HuH-7 (cell line): Measurements from ENCODE around the gene MAP1LC3B2.

Source experiments
- DNase-seq: peaks from one replicate; pipeline ENCODE4 v3.0.0; 2011; ENCODE audit warnings: low spot score

The MAP1LC3B2 gene

DNA sequence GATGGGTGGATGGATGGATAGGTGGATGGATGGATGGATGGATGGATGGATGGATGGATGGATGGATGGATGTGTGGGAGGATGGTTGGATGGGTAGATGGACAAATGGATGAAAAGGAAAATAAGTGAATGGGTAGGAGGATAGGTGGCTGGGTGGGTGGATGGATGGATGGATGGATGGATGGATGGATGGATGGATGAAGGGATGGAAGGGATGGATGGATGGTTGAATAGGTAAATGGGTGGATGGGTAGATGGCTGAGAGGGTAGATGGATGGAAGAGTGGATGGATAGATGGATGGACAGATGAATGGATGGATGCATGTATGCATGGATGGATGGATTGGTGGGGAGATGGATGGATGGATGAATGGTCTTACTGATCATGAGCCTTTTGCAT, 36.5 kb downstream of the MAP1LC3B2 start:
- DNase-seq = no peak

DNA sequence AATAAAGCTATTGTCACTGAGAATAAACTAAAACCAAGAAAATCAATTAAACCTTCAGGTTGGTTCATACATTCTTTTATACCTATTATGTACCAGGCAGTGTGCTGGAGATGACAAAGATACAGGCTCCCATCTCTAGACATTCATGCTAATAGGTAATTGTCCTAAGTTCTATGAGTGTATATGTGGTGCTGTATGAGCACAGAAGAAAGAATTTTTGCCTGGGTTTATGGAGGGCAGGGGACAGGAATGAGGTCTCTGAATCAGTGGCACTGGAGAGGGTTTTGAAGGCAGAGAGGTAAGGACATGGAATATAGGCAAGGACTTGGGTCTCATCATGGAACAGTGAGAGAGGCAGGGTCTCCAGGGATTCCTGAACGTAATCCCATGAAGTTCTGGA, 38.7 kb downstream of the MAP1LC3B2 start:
- DNase-seq = no peak

DNA sequence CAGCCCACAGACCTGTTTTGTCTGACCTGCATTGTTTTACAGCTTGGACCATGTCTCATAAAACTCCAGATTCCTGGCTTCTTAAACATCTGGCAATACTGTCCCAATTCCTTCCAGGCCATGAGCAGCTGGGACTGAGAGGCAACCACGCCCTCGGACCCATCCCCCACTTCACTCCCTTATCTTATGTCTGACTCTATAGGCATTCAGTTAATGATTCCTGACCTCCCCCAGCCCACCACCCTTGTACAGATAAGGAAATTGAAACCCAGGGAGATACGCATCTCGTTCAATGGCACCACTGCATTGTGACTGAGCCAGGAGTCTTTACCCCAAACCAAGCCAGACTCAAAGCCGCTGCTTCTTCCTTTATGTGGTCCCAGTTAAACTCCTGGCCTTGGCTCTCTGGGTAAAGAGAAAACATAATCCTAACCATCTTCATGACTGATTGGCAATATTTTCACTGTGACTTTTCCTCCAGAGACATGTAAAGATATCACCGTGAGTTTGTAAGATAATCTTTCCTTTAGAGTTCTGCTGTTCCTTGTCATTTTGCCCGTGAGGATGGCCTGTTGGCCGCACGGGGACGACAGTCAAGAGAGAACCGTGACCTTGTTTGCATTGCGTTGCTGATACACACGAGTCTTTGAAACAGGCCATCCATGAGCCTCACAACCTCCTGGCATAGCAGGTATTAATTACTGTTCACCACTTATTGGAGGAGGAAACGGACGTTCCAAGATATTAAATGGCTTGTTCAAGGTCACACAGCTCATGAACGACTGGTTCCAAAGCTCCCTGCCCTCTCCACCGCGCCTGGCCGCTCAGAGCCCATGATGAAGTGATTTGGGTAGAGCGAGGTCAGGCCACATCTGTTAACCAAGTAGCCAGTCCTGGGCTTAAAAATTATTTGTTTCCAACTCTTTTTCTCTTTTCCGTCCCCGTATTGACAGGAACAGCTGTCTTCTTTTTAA, 39.4 kb downstream of the MAP1LC3B2 start:
- DNase-seq = no peak

DNA sequence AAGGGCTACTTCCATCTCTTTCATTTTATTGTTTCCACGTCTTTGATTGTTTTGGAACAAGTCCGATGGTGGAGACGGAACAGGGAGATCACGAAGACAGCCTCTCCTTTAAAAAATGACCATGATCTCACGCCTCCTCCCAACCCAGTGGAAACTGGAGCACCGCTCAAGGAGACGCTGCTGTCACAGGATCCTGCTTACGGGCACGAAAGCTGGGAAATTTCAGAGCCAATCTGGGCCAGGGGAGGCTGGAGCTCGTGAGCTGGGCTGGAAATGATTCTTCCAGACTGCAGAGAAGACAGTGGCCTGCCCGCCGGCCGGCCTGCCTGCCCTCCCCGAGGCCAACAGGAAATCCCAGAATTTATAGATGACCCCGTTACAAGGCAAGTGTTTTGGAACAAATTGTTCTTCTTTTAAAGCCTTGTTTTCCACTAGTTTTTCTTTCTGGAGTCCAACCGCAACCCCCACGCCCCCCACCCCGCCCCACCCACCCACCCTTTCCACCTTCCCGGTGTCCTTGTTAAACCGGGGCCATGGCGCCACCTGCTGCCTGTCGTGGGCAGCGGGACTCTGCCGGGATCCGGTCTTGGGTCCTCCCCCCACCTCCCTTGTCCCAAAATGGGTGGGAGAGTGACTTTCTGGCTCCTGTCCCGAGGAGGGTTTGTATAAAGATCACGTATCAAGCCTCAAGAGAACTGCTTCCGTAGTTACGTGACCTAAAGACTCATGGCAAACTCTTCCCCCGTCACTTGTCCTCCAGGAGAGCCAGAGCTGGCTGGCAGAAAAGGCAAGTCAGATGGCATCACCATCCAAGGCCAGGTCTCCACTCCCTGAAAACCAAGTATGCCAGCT, 40.3 kb downstream of the MAP1LC3B2 start:
- DNase-seq = no peak

DNA sequence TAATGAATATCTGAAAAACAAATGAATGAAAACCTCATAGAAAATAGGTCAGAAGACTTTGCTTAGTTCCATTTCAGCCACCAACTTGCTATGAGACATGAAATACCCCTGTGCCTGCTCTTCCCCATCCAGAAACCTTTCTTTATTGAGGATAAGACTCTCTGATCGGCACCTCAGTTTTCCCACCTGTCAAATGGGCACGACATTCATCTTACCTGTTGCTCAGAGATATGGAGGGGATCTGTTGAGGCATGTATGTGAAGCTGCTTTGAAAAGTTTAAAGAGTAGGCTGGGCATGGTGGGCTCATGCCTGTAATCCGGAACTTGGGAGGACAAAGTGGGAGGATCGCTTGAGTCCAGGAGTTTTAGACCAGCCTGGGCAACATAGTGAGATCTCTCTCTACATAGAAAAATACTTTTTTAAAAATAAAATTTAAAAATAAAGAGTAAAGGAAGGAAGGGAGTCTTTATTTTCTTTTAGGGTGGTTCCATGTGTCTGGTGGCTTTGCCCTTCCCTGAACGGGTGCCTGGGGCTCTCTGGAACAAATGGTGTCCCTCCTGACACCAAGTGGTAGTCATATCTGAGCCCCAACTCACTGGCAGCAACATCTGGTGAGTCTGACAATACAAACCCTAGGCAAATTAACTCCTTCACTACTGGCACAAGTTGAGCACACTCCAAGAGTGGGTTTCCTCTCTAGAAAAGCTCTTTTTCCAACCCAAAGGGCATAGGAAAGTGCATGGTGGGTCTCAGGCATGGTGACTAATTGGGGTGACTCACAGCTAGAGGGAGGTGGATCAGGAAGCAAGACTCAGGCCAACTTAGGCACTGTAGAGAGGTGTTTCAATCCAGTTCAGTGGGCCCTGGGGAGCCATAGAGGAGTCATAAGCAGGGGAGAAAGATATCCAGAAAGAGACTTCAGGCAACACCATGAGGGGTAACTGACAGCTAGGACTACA, 42.1 kb downstream of the MAP1LC3B2 start:
- DNase-seq = no peak

DNA sequence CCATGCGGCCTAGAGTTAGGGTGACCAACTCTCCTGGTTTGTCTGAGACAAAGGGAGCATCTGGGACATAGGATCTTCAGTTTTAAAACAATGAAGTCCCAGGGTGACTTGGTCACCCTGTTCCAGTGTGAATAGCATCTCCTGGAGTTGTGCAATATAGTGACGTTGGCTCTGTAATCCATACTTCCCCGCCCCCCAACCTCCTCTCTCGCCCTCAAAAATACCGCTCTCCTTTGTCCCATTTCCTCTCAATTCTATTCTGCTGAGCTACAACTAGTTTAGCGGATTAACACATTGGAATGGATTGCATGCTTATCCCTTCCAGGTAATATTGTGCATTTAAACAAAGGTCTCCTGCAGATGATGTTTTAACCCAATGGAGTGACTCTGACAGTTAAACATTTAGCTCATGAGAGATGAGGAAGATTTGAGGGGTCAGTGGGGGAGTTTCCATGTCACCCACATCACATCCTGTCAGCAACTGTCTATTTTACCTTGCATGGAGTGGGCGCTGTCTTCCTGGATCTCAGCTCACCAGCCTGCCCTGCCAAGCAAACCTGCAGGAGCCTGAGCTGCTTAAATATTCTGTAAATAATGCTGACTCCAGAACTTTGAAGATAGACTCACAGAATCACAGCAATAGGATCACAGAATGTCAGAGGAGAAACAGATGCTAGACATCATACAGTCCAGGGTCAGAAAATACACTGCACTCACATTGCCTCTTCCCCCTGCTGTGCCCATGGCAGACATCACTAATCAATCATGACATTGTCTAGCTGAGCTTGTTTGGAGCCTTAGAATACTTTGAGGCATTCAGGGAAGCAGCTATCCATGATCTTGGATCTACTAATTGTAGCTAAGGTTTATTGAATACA, 43.0 kb downstream of the MAP1LC3B2 start:
- DNase-seq = no peak

DNA sequence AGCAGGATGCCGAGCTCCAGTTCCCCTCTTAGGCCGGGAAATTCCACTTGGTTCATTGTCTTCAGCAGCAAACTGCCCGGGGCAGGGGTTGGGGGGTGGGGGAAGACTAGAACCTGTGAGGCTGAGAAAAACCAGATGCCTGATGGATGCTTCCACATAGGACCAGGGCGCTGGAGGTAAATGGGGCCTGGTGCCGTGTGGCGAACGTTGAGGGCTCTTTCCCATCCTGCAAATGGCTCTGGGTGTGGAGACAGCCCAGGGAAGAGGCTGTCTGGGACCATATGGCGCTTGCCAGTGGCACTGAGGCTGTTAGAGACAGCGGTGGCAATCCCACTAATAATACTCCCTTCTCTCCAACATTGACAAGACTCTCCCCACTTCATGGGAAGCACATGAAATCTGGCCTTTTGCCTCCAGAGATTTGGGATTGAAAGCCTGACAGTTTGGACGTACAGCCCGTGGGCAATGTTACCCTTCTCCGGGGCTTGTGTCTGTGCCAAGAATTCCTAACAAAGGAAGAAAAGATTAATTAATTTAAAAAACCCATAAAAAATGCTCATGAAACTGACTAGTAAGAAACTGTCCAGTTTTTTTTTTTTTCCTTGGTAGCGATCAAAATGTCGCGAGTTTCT, 44.5 kb downstream of the MAP1LC3B2 start:
- DNase-seq = no peak

DNA sequence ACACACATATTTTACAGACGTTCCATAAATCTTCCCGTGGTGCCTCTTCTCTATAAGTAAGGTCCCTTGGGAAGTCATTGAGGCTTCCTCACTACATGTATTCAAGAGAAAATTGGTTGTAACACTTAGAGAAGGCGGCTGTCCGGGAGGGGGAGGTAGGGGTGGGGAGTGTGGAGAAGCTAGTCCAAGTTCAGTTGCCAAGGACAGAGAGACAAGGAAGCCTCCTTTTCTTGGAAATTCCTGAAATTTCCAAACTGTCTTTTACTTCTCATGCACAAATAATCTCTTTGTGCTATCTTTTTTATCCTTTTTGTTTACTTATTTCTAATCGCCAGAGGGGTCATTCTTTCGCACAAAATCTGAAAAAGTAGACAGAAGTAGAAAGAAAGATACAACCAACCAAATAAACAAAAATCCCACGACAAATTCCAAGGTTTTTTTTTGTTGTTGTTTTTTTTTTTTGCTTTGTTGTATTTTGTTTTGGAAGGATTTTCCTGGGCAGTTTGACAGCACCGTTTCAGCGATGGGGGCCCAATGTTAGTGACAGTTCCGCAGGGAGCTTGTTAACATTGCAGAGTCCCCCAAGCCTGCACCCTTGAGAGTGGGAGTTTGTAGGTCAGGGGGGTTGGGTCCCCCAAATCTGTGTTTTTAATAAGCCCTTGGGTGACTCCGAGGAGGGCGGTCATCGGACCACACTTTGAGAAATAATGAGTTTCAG, 45.2 kb downstream of the MAP1LC3B2 start:
- no peak for DNase-seq

DNA sequence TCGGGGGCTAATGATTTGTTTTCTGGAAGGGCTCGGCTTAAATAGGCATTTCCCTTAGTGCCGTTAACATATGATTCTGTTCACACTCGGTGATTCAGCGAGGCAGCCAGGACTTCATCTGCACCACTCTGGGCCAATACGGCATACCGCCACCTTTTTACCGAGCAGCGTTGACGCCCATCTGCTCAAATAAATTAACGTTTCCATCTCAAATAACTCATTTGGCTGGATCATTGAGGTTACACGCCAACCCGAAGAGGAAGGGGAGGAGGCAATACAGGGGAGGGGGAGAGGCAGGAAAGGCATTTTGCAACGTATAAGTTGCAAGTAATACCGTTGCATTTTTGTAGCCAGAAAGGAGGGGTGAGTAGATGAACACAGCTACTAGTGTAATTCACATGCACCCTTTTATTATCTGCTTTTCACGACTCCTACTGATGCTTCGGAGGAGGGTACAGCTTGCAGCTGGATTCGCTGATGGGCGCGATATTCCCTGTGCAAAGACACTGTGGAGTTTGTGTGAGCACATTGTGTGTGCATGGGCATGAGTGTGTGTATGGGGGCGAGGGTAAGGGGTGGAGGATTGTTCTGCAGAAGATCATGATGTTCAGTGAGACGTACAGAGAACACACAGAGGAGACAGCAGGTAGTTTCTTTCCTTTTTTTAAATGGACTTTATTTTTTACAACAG, 45.9 kb downstream of the MAP1LC3B2 start:
- no peak for DNase-seq

DNA sequence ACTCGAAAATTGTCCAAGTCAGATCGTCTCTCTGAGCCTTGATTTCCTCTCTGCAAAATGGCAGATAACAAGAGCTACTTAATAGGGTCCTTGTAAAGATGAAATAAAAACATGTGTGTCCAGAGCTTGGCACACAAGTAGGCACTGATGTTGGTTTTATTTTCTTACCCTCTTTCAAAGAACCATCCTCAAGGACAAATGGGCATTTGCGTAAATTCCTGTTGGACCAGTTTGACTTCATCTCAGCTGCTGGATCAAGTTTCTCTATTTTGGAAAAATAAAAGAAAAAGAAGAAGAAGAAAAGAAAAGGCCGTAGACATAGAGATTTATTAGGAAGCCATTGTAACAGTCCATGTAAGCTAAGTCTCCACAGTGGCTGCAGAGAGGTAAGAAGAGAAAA, 47.2 kb downstream of the MAP1LC3B2 start:
- no peak for DNase-seq

DNA sequence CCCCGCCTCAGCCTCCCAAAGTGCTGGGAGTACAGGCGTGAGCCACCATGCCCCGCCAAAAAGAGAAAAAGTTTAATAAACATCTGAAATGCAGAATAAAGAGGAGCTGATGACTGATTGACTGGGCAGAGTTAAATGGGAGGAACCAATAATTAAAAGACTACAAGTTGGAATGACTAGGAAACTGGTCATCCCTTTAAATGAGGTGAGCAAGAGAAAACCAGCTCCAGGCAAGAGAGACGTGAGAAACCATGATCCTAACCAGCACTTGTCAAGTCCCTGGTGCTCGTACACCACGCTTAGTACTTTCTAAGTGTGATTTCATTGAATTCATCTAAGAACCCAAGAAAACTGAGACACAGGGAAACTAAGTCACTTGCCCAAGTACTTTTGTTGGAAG, 47.9 kb downstream of the MAP1LC3B2 start:
- no peak for DNase-seq

DNA sequence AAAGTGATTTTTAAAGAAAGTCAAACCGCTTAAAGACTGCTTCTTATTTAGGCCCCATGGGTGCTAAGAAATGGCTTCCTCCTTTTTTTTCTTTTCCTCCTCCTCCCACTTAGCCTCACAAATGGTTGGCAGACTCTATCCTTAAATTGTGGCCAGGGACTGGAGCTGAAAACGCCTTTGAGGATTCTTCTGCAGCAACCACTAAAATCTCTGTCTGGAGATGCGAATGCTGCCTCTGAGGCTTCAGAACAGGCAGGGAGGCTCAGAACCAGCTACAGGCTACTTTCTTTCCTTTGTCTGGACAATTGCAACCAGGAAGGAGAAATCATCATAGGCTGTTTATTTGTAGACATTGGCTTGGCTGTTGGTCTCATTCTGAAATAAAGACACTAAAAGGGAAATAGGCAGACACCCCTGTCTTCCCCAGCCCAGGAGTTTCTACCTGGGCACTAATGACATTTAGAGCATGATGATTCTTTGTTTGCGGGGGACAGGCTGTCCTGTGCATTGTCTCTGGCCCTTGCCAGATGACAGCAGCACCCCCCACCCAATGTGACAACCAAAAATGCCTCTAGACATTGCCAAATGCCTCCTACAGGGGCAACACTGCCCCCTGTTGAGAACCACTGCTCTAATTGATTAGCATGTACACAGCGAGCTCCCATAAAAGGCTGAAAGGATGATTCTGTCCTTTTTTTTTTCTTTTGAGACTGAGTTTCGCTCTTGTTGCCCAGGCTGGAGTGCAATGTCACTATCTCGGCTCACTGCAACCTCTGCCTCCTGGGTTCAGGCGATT, 50.3 kb downstream of the MAP1LC3B2 start:
- no peak for DNase-seq

DNA sequence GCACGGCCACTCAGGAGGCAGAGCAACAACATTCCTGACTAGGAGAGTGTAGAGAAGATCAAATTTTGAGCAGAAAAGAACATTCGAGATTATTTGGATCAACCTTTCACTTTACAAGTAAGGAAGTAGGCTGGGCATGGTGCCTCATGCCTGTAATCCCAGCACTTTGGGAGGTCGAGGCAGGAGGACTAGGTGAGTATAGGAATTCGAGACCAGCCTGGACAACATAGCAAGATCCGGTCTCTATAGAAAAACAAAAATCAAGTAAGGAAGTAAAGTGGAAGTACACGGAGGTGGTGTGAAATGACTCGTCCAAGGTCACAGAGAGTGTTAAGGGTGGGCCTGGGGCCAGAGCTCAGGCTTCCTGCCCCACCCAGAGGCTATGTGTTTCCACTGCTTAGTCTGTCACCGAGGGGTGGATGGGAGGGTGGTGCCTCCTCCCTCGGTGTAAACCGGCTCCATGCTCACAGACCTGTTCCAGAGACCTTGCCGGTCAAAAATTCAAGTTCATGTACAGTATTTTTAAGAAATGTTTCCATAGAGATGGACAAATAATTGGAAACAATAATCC, 51.9 kb downstream of the MAP1LC3B2 start:
- DNase-seq = no peak

DNA sequence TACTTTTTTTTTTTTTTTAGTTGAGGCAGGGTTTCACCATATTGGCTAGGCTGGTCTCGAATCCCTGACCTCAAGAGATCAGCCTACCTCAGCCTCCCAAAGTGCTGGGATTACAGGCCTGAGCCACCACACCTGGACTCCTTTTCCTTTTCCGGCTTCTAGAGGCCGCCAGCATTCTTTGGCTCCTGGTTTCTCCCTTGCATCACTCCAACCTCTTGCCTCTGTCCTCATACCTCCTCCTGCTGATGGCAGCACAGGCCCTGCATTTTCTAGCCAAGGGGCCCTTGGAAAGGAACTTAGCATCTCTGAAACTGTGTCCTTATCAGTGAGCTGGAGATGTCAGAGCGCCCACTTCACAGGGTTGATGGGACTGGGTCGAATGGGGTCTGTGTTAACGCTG, 53.3 kb downstream of the MAP1LC3B2 start:
- no peak for DNase-seq

DNA sequence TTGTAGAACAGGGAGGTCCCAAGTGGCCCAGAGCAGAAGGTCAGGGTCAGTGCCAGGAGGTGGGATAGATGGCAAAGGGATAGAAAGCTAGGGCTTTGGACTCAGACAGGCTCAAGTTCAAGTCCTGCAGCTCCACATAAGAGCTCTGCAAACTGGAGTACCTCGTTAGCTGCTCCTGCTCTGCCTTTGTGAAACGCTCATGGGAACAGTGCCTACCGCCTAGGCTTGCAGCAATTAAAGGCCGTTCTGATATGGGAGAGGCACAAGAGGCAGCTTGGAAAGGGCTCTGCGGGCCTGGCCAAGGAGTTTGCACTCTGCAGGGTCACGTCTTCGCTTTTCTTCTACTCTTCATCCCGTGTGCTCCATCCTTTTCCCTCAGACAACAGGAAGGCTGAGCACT, 54.1 kb downstream of the MAP1LC3B2 start:
- no peak for DNase-seq

DNA sequence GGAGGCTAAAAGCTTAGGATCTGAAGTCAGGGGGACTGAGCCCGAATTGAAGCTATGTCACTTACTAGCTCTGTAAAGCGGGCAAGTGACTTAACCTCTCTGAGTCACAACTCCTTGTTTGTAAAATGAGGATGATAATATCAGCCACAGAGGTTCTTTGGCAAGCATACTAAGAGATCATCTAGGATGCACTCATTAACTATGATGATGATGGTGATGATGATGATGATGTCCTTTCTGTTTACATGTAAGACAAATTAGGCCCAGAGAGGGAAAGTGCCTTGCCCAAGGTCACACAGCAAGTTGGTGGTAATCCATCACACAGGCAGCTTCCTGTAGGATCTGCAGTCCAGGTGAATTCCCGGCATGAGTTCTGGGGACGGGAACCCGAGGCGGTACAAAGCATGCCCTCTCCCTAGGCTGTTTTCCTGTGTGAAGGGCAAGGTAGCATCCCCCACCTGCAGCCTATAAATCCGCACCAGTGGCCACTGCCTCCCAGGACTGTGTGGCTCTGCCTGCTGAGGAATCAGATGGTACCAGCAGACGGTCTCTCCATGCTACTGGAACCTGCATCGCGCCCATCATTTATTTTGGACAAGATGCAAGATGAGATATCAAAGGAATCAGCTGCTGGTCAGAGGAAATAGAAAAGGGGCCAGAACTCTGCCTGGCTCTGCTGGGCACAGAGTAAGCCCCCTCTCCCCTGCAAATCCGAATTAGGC, 55.2 kb downstream of the MAP1LC3B2 start:
- no peak for DNase-seq
